Hematopoietic multipotent progenitor cell treated with erythropoietin and hydrocortisone succinate and interleukin-3 and kit ligand, for 6 days (in vitro differentiated cells): ENCODE measurements around the gene HS3ST1.

Experiments used
- DNase-seq: peaks from one replicate; pipeline ENCODE4 v3.0.0-alpha.2; 2015

HS3ST1 gene

GRCh38 chr4:11430536-11430935 lies 1.8 kb upstream of the HS3ST1 start:
- DNase-seq: no peak

DNA sequence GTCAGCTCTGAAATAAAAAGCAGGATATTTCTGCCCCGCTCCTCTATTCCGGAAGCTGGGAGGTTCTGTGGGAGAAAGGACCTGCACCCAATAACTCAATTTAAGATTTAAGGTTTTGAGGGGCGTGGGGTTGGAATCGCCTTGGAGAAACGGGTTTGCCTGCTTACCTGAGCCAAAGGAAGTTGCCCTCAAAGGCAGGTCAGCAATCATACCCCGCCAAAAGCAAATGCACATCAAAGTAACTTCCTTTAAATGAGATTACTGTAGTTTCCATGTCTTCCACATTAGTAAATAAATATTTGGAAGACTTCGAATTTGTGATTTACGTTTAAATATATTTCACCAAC lies 978 bp upstream of the HS3ST1 start:
- no peak for DNase-seq

DNA sequence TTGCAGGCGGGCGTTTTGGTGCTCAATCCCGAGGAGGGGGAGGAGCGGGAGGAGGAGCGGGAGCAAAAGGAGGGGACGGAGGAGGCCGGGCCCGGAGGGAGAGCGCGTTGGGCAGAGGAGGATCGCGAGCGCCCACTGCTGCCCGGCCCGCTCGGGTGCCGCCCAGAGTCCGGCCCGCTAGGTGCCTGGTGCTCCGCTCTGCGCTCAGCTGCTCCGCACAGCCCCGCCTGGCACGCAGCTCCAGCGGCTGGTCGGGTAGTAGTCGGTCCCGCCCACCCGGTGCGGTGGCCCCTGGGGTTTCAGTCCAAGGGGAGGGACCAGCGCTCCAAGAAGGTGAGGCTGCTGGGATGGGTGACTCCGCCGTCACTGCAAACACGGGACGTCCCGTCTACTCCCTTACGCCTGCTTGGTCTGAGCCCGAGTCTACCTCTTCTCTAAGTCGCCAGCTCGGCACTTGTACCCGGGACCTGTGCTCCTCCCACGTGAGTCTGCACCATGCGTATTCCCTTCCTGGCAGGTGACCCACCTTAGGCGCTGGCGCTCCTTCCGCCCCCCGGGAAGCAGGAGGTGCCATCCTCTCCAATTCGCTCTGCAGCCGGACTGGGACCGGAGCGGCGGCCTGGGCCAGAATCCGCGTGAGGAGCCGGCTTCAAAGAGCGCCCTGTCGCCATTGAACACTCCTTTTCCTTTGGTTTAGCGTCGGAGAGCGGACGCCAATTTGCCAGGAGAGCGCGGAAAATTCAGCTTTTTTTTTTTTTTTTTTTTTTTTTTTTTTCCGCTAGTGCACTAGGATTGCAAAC lies 405 bp upstream of the HS3ST1 start:
- DNase-seq: peak; percentile 43

DNA sequence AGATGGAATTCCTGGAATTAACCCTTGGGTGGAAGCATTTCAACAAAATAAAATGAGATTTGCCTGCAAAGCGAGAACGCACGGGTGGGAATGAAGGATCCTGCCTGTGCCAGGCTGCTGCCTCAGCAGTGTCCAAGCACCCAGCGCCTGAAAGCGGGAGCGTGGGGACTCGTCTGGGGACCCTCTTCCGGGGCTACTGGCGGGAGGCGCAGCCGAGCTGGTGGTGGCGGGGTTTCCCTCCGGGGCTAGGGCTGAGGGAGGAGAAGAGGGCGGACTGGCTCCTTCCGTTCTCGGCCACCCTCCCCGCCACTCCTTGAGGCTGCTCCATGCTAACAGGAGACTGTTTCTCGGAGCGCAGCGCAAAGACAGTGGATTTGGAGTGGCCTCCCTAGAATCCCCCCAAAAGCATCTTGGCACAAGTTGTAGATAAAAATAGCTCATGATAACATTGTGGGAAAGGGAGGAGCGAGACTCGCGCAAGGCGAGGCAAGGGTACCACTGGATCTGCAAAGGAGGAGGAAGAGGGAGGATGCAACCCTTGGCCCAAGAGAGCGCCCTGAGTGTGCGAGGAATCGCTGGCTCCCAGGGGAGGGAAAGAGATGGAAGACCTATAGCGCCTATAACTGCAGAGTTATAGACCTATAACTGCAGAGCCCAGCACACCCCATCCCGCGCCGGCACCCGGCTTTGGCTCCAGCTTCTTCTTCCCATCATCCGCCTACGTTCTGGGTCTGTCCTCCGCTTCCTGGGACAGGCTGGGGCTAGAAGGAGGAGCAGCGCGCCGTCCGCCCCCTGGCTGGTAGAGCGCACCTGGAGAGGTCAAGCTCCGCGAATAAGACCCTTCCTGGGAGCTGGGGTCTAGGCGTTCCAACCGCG lies 1.3 kb downstream of the HS3ST1 start:
- no peak for DNase-seq

- no peak for DNase-seq
Measured at GRCh38 chr4:11426731-11427120, 2.0 kb downstream of the HS3ST1 start.

DNA sequence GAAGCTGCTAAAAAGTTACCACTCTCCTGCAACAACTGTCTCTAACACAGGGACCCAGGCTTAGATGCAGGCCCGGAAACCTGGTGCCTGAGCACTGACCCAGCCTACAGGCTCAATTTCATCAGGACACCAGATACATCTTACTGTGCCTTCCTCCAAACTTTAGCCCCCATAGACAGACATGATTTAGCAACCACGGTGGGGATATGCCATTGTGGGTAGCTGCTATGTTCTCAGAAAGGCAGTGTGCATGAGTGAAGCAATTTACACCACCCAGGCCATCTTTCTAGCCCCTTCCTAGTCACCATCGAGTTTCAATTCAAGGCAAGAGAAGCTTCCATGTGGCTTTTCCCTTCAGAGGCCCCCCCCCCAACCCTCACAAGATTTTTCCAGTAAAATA lies 2.7 kb downstream of the HS3ST1 start:
- DNase-seq: no peak

DNA sequence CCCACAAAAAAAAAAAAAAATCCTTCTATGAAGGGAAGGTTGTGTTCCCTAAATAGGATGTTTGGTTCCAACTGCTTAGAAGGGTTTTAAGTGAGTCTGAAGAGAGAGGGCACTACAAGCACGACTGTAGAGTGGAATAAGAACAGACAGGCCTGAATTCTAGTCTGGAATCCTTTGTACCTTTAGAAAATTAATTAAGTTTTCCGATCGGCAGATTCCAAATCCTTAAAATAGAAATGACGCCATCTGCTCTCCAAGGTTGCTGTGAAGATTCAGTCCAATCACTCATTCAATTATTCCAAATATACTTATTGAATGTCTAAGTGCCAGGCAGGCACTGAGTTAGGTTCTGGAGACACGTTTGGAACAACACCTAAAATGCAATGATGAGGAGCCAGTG lies 3.8 kb downstream of the HS3ST1 start:
- DNase-seq: no peak

- peak; percentile 72 for DNase-seq
Measured at GRCh38 chr4:11424000-11424399, 4.7 kb downstream of the HS3ST1 start.

- DNase-seq: no peak
Measured at GRCh38 chr4:11423465-11423864, 5.2 kb downstream of the HS3ST1 start.

DNA sequence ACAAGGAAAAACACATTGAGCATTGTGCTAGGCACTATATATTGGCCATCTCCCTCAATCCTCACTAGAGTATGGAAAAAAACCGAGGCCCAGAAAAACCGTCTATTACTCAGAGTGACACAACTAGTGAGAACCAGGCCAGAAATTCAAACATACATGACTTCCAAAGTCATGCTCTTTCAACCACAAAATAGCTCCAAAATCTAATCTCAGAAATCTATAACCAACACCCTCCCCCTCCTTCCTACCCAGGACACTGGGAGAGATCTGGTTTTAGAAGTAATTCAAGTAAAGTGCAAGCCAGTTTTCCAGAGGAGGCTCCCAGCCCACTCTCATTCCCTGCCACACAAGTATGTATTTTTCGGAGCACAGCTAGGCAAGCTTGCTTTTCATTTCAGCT lies 7.6 kb downstream of the HS3ST1 start:
- no peak for DNase-seq

- DNase-seq: no peak
Measured at GRCh38 chr4:11420327-11420726, 8.4 kb downstream of the HS3ST1 start.

- peak; percentile 11 for DNase-seq
Measured at GRCh38 chr4:11418610-11419009, 10.1 kb downstream of the HS3ST1 start.

DNA sequence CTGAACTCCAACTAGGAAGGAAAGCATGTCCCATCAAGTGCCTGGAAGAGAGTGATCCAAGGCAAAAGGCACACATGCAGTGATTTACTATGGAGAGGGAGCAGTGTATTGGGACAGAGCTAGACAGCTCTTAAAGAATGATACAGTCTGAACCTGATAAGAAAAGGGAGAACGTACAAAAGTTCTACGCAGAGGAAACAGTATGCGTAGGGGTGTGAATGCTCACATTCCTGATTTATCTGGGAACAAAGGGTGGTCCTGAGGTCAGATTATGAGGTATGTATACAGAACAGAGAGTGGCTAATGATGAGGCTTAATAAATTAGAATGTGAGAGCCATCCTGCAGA lies 12.0 kb downstream of the HS3ST1 start:
- DNase-seq: no peak

- DNase-seq: no peak
Measured at GRCh38 chr4:11416071-11416766, 12.5 kb downstream of the HS3ST1 start.

GRCh38 chr4:11415409-11416070 lies 13.2 kb downstream of the HS3ST1 start:
- DNase-seq: no peak

DNA sequence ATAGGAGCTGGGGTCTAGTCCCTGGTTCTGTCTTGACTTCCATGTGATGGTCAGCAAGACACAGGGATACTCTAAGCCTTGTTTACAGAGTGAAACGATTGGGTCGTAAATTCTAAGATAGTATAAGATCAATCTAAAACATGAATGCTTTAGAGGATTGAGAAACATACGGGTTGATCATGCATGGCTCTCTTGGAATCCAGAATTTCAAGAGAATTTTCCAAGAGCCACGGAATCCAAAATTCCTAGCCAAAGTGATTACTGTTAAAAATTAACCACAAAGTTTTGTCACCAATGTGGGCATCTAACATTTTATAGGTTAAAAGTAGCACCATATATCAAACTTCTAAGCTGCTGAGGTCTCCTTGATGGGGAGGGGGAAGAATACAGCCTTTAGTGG lies 16.5 kb downstream of the HS3ST1 start:
- DNase-seq: no peak

GRCh38 chr4:11409632-11410031 lies 19.1 kb downstream of the HS3ST1 start:
- DNase-seq: no peak

GRCh38 chr4:11408233-11408967 lies 20.3 kb downstream of the HS3ST1 start:
- no peak for DNase-seq

GRCh38 chr4:11407551-11407950 lies 21.1 kb downstream of the HS3ST1 start:
- DNase-seq: no peak

GRCh38 chr4:11404431-11404830 lies 24.3 kb downstream of the HS3ST1 start:
- DNase-seq: no peak

- no peak for DNase-seq
Measured at GRCh38 chr4:11402192-11402591, 26.5 kb downstream of the HS3ST1 start.

DNA sequence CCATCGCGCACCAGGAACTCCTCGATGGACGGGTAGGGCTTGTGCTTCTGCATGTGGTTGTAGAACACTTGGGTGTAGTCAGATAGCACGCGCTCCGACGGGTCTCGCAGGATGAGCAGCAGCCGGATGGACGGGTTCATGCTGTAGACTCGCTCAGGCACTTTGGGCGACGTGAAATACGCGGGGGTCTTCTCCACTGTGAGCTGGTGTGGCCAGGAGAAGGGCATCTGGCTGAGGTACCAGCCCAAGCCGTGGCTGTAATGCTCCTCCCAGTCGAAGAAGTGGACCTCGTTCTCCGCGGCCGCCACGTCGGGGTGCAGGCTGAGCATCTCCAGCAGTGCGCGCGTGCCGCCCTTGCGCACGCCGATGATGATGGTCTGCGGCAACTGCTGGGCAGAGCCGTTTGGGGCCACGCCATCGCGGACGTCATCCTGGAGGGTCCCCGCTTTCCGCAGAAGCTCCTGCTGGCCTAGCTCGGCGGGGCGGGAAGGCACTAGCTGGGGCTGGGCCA lies 29.2 kb downstream of the HS3ST1 start:
- DNase-seq: no peak
